Measurements from ENCODE around the gene RSPH6A. TPM values are rescaled to one million over a fixed set of nuclear protein-coding genes. Genes with fewer than 3 reads are reported as not detected.

The RSPH6A gene
- total RNA-seq, 1 experiment from 2014 or later = 0.39 TPM

GRCh38 chr19:45773384-45773783, 41.7 kb downstream of the RSPH6A start:
- Histone ChIP-seq H3K36me3 (ENCODE audit: low read depth) (peaks cover 24% of the 10 kb centered on the region; the same call in 1 of the 2 replicates), H3K4me3 (no peak overlapping the region), H3K27ac (no peak overlapping the region), H3K9me3 (ENCODE audit: insufficient read depth, low read depth) (no peaks in the 10 kb centered on the region), H3K79me2 (ENCODE audit: low read depth) (no peaks in the 10 kb centered on the region), H3K9me2 (ENCODE audit: insufficient read depth) (no peaks in the 10 kb centered on the region), H2AFZ (no peak overlapping the region), H3K4me1 (replicated peaks; ENCODE audit: insufficient read depth) (peaks cover 7% of the 10 kb centered on the region; the same call in 1 of the 2 replicates), H3K4me2 (no peak overlapping the region), H3F3A (ENCODE audit: insufficient read depth, low read depth) (peaks cover 67% of the 10 kb centered on the region; the same call in 1 of the 2 replicates), H4K20me1 (ENCODE audit: insufficient read depth) (peaks cover 9% of the 10 kb centered on the region), H3K27me3 (ENCODE audit: insufficient read depth, low read depth) (no peaks in the 10 kb centered on the region)
- ChIA-PET POLR2A (ENCODE audit: unreplicated experiment) (interaction anchor here (0.7 to 0.9 kb wide), 2 partner anchors 10 to 20 kb away, joined by 4 to 7 read pairs; no protein-coding TSS in a partner anchor), CTCF (no interaction called here)
- no TSS peak for BruUV-seq (replicated peaks)
- intact Hi-C loops (cut with micrococcal nuclease; ENCODE audit: unreplicated experiment) = no loop called here
- no peak for TF ChIP-seq CTCF (conservative IDR thresholded peaks at IDR 0.05)
- no peak for TF ChIP-seq EZH2 (IDR thresholded peaks at IDR 0.05; ENCODE audit: low read depth)
- no peak for DNase-seq

- CTCF ChIA-PET = no interaction called here
- H4K20me1 ChIP-seq (ENCODE audit: insufficient read depth) = peaks cover 5% of the 10 kb centered on the region
- no peak overlapping the region for H3K27ac ChIP-seq
- no peak overlapping the region for H3K4me2 ChIP-seq
- no peak overlapping the region for H2AFZ ChIP-seq
- peaks cover 7% of the 10 kb centered on the region; the same call in 1 of the 2 replicates for H3K4me1 ChIP-seq (replicated peaks; ENCODE audit: insufficient read depth)
- no peak overlapping the region for H3K4me3 ChIP-seq
- intact Hi-C loops (cut with micrococcal nuclease; ENCODE audit: unreplicated experiment) = no loop called here
- no peak for DNase-seq
- no peaks in the 10 kb centered on the region for H3K9me2 ChIP-seq (ENCODE audit: insufficient read depth)
- peaks cover 70% of the 10 kb centered on the region; the same call in 1 of the 2 replicates for H3F3A ChIP-seq (ENCODE audit: insufficient read depth, low read depth)
- no TSS peak for BruUV-seq (replicated peaks)
- H3K79me2 ChIP-seq (ENCODE audit: low read depth) = no peaks in the 10 kb centered on the region
- POLR2A ChIA-PET (ENCODE audit: unreplicated experiment) = interaction anchor here (0.9 to 1.0 kb wide), 2 partner anchors 10 to 55 kb away, joined by 3 to 4 read pairs; no protein-coding TSS in a partner anchor
- H3K27me3 ChIP-seq (ENCODE audit: insufficient read depth, low read depth) = no peaks in the 10 kb centered on the region
- no peaks in the 10 kb centered on the region for H3K9me3 ChIP-seq (ENCODE audit: insufficient read depth, low read depth)
- H3K36me3 ChIP-seq (ENCODE audit: low read depth) = peaks cover 21% of the 10 kb centered on the region; the same call in 1 of the 2 replicates
- TF ChIP-seq CTCF (conservative IDR thresholded peaks at IDR 0.05) (no peak), EZH2 (IDR thresholded peaks at IDR 0.05; ENCODE audit: low read depth) (no peak)
These were observed 42.2 kb downstream of the RSPH6A start for GRCh38 chr19:45772912-45773311.

- Histone ChIP-seq H3K4me1 (replicated peaks; ENCODE audit: insufficient read depth) (peaks cover 7% of the 10 kb centered on the region; the same call in 1 of the 2 replicates), H3K9me2 (ENCODE audit: insufficient read depth) (no peaks in the 10 kb centered on the region), H3K27ac (peak overlapping the region; percentile 24; the same call in 1 of the 2 replicates), H3K79me2 (ENCODE audit: low read depth) (no peaks in the 10 kb centered on the region), H3K36me3 (ENCODE audit: low read depth) (peaks cover 16% of the 10 kb centered on the region; the same call in 1 of the 2 replicates), H2AFZ (no peak overlapping the region), H3F3A (ENCODE audit: insufficient read depth, low read depth) (peaks cover 74% of the 10 kb centered on the region; the same call in 1 of the 2 replicates), H3K27me3 (ENCODE audit: insufficient read depth, low read depth) (no peaks in the 10 kb centered on the region), H3K9me3 (ENCODE audit: insufficient read depth, low read depth) (no peaks in the 10 kb centered on the region), H4K20me1 (ENCODE audit: insufficient read depth) (peaks cover 4% of the 10 kb centered on the region; the same call in 1 of the 2 replicates), H3K4me2 (no peak overlapping the region), H3K4me3 (no peak overlapping the region)
- no TSS peak for BruUV-seq (replicated peaks)
- TF ChIP-seq EZH2 (IDR thresholded peaks at IDR 0.05; ENCODE audit: low read depth) = no peak
- TF ChIP-seq CTCF (conservative IDR thresholded peaks at IDR 0.05) = no peak
- intact Hi-C loops (cut with micrococcal nuclease; ENCODE audit: unreplicated experiment) = no loop called here
- ChIA-PET CTCF (no interaction called here), POLR2A (ENCODE audit: unreplicated experiment) (interaction anchor here (0.6 to 1.0 kb wide), 5 partner anchors 11 to 95 kb away, joined by 3 to 5 read pairs (median 4); no protein-coding TSS in a partner anchor)
- peak in 1 of 2 experiments; percentile 51 for DNase-seq
These were observed 42.8 kb downstream of the RSPH6A start for GRCh38 chr19:45772130-45772840.

Measured in PC-9 (cell line).